Panc1 (cell line): ENCODE results near the gene ABCC1.

Experiments
- CTCF ChIP-seq: fragments of 450-650 bp; IDR thresholded peaks from 2 replicates; pipeline ENCODE4 v1.5.1; 2017; ENCODE audit warnings: mild to moderate bottlenecking
- POLR2AphosphoS5 ChIP-seq: IDR thresholded peaks from 2 replicates; pipeline ENCODE4 v1.6.1; 2012; ENCODE audit warnings: mild to moderate bottlenecking, low read depth, low read length, moderate library complexity
- REST ChIP-seq, 2 experiments: IDR thresholded peaks; 2 replicates each; pipeline ENCODE4 v1.6.1; 2011 to 2012; ENCODE audit warnings: low read depth in 2 of 2, control low read depth in 1 of 2, low read length in 1 of 2, mild to moderate bottlenecking in 1 of 2, moderate library complexity in 1 of 2; ENCODE audit not compliant: insufficient read depth in 1 of 2

- no peak for TF ChIP-seq CTCF
- no peak for TF ChIP-seq POLR2AphosphoS5
- TF ChIP-seq REST (IDR thresholded peaks at IDR 0.05; ENCODE audit: insufficient read depth in 1 of 2, low read depth in 2 of 2, low read length in 1 of 2): no peak
Measured at GRCh38 chr16:16113076-16113475, 163.7 kb downstream of the ABCC1 start.
